Activated CD4-positive, alpha-beta T cell treated with anti-CD3 and anti-CD28 coated beads, Interleukin-2, Interleukin-4, amounts not matched to agents 100 ng/mL and 50 ng/mL, durations not matched to agents 16 hours and 8 hours (primary cell): ENCODE data around the gene MAGEA6.
"Not testable (repeated sequence)": the region's sequence is repeated elsewhere in the genome, so short reads cannot be mapped to it uniquely, and the experiment has no call there.

Experiments
- DNase-seq: peaks from one replicate; pipeline ENCODE4 v3.0.0-alpha.2; 2020; ENCODE audit warnings: low spot score

Gene MAGEA6

GRCh38 chrX:152769549-152770289 is at the start of gene MAGEA6:
Gene MAGEA6 (minus strand): TSS chrX:152769689. CDS start chrX:152767650, 2,039 bp downstream.
- DNase-seq: not testable (repeated sequence)

DNA sequence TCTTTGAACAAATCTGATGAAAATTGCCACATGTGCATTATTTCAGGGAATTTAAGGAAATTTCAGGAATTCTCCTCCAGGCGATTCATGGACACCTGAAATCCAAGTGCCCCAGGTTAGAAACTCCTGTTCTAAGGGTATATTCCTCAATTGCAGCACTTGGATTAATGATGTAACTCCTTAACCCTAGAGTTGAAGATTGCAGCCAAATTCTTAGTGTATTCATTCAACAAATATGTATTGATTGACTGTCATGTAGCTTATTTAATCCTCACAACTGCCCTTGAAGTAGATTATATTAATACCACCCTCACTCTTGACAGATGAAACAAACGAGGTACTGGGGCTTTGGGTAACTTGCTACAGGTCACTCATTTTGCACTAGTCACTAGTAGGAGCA is 49.8 kb upstream of the MAGEA6 start:
- no peak for DNase-seq

DNA sequence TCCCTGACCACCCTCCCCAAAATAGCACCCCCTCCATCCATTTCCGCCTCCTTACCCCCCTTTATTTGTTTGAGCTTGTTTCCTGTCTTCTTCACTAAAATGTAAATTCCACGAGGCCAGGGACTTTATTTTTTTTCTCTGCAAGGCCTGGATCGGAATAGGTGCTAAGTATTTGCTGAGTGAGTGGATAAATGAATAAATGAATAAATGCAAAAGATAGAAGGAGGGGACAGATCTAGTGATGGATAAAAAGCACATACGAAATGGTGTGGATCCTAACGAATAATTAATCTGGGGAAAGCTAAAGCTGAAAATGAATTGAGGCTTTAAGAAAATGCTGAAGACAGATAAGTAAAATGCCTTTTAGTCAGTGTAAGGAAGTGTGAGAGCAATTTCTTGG is 48.9 kb upstream of the MAGEA6 start:
- no peak for DNase-seq

GRCh38 chrX:152817078-152817764 is 47.7 kb upstream of the MAGEA6 start:
- DNase-seq: peak; percentile 25

- no peak for DNase-seq
Observed at GRCh38 chrX:152814048-152814447, 44.6 kb upstream of the MAGEA6 start.

DNA sequence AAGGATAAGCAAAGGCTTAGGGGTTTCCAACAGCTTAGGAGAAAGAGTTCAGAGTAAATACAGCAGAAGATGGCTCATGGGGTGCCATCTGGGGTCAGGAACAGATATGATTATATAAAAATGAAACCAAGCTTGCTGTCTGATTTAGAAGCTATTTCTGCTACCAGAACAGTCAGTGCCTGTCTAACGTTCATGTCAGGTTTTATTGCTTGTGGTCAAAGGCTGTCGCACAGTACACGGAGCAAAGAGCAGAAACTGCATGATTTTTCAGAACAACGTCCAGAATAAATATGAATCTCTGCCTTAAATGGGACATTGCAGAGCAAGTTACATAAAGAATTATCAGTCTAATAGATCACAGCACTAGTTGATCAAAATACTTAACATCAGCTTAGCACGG is 43.7 kb upstream of the MAGEA6 start:
- DNase-seq: no peak

DNA sequence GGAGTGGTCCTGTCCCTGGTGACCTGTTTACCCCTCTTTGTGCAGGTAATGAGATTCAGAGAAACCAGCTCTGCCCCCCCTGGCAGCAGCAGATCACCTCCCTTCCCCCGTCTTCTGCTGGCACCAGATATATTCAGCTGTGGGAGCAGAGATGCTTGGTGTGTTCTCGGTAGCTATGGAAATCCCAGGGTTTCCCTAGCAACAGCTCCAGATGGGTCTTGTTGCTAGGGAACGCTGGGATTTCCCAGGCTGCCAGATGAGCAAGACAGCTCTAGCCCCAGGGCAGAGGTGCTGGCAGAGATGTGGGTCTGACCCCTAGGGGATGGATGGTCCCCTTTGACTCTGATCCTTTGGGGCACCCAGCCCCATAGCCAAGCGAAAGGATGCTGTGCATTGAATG is 40.9 kb upstream of the MAGEA6 start:
- no peak for DNase-seq

- DNase-seq: peak; percentile 4
Observed at GRCh38 chrX:152806035-152806434, 36.5 kb upstream of the MAGEA6 start.

GRCh38 chrX:152798945-152799344 is 29.5 kb upstream of the MAGEA6 start:
- no peak for DNase-seq

- not testable (repeated sequence) for DNase-seq
Observed at GRCh38 chrX:152787062-152787461, 17.6 kb upstream of the MAGEA6 start.

- DNase-seq: not testable (repeated sequence)
Observed at GRCh38 chrX:152766562-152766961, 2.9 kb downstream of the MAGEA6 start.

GRCh38 chrX:152761582-152761981 is 7.9 kb downstream of the MAGEA6 start:
- not testable (repeated sequence) for DNase-seq

- DNase-seq: not testable (repeated sequence)
Observed at GRCh38 chrX:152759544-152759943, 9.9 kb downstream of the MAGEA6 start.

DNA sequence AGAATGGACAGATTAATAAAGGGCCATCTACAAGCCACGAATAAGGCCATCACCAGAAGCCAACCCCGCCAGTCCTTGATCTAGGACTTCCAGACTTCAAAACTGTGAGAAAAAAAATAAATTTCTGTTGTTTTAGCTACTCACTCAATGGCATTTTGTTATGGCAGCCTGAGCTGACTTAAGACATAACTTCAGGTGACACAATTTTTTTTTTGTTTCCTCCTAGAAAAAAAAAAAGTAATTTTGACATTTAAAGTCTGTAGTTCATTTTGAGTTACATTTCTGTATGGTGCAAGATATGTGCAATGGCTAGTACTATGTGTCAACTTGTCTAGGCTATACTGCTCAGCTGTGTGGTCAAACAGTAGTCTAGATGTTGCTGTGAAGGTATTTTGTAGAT is 10.6 kb downstream of the MAGEA6 start, which contains the start of gene CSAG3:
CSAG3 (plus strand) TSS at position 301 of the 400 bp plus-strand sequence.
- not testable (repeated sequence) for DNase-seq

DNA sequence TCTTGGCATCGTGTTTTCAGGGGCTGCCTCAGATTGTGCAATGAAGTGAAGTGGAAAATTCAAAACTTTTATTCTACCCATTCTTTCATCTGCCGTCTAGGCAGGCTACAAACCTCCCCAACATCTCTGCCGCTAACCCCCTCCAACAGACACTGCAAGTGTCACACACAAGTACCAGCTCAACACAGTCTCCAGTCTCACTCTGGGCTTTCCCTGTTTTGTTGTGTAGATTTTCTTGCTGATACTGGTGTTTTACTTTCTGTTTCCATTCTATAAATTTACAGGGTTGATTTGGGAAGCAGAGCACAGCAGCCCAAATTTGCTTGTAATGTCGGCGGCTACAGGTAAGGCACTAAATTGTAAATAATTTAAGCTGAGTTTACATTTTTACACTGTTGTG is 14.6 kb downstream of the MAGEA6 start:
- DNase-seq: not testable (repeated sequence)

GRCh38 chrX:152753686-152754650 is 15.5 kb downstream of the MAGEA6 start, which contains the start of gene MAGEA2:
Gene MAGEA2 (minus strand): TSS chrX:152753842. CDS start chrX:152751363, 2,479 bp downstream.
- DNase-seq: not testable (repeated sequence)

GRCh38 chrX:152738560-152738959 is 30.9 kb downstream of the MAGEA6 start:
- no peak for DNase-seq

GRCh38 chrX:152736528-152736927 is 33.0 kb downstream of the MAGEA6 start:
- not testable (repeated sequence) for DNase-seq

DNA sequence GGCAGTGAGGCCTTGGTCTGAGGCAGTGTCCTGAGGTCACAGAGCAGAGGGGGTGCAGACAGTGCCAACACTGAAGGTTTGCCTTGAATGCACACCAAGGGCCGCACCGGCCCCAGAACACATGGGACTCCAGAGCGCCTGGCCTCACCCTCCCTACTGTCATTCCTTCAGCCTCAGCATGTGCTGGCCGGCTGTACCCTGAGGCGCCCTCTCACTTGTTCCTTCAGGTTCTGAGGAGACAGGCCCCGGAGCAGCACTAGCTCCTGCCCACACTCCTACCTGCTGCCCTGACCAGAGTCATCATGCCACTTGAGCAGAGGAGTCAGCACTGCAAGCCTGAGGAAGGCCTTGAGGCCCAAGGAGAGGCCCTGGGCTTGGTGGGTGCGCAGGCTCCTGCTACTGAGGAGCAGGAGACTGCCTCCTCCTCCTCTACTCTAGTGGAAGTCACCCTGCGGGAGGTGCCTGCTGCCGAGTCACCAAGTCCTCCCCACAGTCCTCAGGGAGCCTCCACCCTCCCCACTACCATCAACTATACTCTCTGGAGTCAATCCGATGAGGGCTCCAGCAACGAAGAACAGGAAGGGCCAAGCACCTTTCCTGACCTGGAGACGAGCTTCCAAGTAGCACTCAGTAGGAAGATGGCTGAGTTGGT is 33.5 kb downstream of the MAGEA6 start:
- DNase-seq: no peak

DNA sequence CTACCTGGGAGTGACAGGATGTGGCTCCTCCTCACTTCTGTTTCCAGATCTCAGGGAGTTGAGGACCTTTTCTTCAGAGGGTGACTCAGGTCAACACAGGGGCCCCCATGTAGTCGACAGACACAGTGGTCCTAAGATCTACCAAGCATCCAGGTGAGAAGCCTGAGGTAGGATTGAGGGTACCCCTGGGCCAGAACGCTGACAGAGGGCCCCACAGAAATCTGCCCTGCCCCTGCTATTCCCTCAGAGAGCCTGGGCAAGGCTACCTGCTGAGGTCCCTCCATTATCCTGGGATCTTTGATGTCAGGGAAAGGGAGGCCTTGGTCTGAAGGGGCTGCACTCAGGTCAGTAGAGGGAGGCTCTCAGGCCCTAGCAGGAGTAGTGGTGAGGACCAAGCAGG is 34.4 kb downstream of the MAGEA6 start:
- DNase-seq: no peak

DNA sequence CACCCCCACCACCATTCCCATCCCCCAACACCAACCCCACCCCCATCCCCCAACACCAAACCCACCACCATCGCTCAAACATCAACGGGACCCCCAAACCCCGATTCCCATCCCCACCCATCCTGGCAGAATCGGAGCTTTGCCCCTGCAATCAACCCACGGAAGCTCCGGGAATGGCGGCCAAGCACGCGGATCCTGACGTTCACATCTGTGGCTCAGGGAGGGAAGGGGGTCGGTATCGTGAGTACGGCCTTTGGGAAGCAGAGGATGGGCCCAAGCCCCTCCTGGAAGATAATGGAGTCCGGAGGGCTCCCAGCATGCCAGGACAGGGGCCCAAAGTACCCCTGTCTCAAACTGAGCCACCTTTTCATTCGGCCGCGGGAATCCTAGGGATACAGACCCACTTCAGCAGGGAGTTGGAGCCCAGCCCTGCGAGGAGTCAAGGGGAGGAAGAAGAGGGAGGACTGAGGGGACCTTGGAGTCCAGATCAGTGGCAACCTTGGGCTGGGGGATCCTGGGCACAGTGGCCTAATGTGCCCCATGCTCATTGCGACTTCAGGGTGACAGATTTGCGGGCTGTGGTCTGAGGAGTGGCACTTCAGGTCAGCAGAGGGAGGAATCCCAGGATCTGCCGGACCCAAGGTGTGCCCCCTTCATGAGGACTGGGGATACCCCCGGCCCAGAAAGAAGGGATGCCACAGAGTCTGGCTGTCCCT is 35.2 kb downstream of the MAGEA6 start:
- DNase-seq: not testable (repeated sequence)
